Measurements from ENCODE around the gene LCN9.
"Not testable (repeated sequence)": the region's sequence is repeated elsewhere in the genome, so short reads cannot be mapped to it uniquely, and the experiment has no call there.

The LCN9 gene

GRCh38 chr9:135671591-135672041, 8.5 kb downstream of the LCN9 start:
- no peak for DNase-seq (ENCODE audit: low read depth in 3 of 3)

GRCh38 chr9:135672786-135673185, 9.7 kb downstream of the LCN9 start:
- DNase-seq (ENCODE audit: low read depth in 3 of 3), result not testable (repeated sequence)

DNA sequence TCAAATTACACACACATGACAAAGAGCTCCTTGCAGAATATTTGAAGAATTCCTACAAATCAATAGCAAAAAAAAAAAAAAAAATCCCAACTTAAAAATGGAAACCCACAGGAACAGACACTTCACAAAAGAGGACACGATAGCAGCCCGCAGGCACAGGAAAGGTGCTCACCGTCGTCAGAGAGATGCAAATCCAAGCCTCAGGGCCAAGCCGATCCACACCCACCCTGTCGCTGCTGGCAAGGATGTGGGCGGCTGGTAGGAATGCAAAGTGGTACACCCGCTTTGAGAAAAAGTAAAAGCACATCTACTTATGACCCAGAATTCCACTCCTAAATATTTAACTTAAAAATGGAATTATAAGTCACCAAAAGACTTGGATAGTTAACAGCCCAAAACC, 10.8 kb downstream of the LCN9 start:
- DNase-seq (ENCODE audit: low read depth in 3 of 3), result no peak

DNA sequence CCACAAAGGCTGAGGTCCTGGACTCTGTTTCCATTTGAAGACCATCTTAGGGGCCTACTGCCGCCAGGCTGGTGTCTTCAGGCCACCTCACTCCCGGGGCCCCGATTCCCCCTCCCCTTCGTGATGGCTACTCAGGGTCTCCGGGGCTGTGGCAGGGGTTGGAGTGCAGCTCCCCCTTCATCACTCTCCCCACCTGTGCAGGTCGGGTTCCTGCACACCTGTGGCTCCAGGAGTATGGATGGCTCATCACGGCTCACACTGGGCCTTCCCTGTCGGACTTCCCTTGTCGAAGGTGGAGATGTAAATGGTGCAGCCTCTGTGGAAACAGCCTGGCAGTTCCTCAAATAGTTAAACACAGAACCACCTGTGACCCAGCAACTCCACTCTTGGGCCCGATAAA, 11.9 kb downstream of the LCN9 start:
- DNase-seq (ENCODE audit: low read depth in 3 of 3), result no peak

DNA sequence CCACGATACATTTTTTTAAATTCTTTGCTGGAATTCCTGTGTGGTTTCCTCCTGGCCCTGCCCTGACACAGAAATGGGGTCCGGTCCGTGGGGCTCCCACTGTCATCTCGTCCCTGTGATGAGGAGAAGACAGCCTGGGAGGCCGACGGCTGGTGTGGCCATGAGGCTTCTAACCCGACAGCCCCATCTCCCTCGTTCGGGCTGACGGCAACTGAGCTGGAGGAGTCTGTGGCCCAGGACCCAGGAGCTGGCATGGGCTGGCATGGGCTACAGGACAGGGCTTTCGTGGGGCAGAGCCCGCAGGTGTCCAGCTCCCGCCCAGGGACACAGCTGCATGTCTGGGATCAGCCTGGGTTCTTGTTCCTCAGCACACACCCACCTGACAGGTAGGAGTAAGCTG, 13.8 kb downstream of the LCN9 start:
- no peak for DNase-seq (ENCODE audit: low read depth in 3 of 3)

DNA sequence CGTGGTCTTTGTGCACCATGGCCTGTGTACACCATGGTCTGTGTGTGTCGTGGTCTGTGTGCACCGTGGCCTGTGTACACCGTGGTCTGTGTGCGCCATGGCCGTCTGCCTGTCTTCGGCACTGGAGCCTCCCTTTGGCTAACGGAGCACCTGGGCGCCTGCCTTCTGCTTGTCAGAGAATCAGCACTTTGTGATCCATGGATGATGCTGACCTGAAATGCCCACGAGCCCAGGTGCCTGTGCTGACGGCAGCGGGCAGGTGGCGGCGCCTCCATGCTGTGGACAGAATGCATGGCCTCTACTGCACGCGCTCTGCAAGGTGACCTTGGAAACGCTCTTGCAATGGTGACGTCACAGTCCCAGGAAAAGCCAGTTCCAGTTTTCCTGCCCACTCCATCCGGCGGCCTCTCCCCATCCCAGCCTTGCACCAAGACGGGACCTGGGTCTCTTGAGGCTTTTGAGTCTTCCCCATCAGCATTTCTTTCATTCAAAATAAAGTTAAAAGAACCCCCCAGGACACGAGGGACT, 14.6 kb downstream of the LCN9 start:
- no peak for DNase-seq (ENCODE audit: low read depth in 3 of 3)

- DNase-seq (ENCODE audit: low read depth in 3 of 3), result no peak
Measured at GRCh38 chr9:135678236-135679017, 15.3 kb downstream of the LCN9 start.

- DNase-seq (ENCODE audit: low read depth in 3 of 3), result no peak
Measured at GRCh38 chr9:135680056-135680455, 16.9 kb downstream of the LCN9 start.

DNA sequence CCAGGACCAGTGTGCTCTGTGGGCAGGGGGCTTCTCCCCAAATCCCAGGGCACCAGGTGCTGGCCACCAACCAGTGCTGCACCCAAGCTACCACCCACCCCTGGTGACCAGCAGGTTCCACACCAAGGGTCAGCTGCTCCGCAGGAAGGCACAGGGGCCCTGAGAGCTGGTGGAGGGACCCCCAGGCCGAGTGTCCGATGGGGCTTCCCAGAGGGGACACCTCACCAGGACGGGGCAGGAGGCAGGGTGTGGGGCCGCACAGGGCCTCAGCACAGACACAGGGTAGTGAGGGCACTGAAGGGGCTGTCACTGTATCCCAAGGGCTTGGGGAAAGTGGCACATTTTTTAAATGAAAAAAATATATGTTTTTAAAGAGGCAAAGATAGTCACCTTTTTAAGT, 18.1 kb downstream of the LCN9 start:
- DNase-seq (ENCODE audit: low read depth in 3 of 3), result no peak

GRCh38 chr9:135683401-135684034, 20.4 kb downstream of the LCN9 start:
- no peak for DNase-seq (ENCODE audit: low read depth in 3 of 3)

DNA sequence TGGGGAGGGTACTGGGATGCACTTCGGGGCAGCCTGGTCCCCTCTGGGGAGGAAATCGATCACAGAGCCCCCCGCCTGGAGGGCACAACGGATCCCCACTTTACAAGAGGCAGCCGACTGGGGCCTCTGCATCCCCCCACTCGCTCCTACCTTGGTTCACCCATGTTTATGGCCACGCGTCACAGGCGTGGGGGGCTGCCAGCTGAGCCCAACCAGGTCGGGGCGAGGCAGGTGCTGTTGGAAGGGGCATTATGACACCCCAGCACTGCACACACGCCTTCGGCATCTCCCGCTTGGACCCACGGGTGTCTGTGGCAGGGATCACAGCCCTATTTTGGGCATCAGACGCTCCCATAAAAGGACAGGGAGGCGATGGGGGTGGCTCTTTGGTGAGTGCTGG, 21.6 kb downstream of the LCN9 start:
- DNase-seq (ENCODE audit: low read depth in 3 of 3), result no peak

DNA sequence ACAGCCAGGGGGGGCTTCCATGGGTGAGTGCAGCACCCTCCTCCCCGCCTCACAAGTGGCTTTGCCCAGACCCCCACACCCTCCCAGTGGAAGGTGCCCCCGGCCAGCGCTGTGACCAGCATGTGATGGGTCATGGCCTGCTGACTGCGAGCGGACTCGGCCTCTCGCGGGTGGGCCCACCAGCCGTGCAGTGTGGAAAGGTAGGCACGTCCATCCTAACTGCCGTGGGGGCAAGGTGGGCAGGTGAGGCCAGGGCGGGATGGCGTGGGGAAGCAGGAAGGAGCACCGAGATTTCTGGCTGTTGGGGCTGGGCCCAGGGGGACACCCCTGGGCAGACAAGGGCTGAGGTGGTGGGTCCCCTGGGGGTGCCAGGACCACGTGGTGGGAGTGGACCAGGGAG, 24.1 kb downstream of the LCN9 start:
- DNase-seq (ENCODE audit: low read depth in 3 of 3), result no peak

DNA sequence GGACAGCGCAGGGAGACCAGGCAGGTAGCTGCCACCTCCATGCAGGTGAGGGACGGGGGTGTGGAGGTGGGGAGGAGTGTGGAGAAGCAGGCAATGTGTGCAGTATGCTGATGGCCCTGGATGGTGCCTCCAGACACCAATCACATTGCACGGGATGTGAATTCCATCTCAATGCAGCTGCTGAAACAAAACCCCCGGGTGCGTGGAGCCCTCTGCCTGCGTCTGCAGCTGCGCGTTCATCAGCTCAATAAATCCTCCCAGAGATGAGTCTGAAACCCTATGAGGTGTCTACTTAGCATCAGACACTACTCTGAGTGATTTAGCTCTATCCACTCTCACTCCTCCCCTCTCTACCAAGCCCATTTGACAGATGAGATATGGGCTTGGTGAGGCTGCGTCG, 25.9 kb downstream of the LCN9 start:
- DNase-seq (ENCODE audit: low read depth in 3 of 3), result no peak

DNA sequence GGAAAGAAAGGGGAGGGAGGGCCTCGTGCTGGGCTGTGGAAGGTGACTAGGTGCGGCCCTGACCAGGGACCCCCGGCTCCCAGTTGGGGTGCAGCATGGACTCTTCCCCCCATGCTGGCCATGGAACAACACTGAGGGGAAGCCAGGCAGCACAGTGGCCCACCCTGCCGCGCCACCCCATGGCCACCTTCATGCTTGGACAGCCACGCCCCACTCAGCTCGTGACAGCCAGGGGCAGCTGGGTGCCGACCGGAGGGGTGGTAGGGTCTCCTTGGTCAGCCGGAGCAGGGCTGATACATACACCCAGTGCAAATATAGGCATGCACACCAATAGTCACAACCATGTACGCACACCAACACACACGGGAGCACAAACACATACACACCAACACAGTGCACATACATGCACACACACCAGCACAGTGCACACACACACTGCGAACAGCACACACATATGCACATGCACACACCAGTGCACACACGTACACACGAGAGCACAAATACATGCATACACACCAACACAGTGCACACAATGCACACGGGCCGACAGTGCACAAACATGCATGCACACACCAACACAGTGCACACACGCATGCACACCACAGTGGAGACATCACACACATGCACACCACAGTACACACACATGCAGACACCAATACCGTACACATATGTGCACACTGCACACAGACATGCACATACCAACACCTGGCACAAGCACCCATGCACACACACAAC, 27.9 kb downstream of the LCN9 start:
- no peak for DNase-seq (ENCODE audit: low read depth in 3 of 3)

GRCh38 chr9:135692410-135692809, 29.3 kb downstream of the LCN9 start:
- DNase-seq (ENCODE audit: low read depth in 3 of 3), result no peak

- DNase-seq (ENCODE audit: low read depth in 3 of 3), result no peak
Measured at GRCh38 chr9:135693265-135693664, 30.2 kb downstream of the LCN9 start.

GRCh38 chr9:135693771-135694170, 30.7 kb downstream of the LCN9 start:
- no peak for DNase-seq (ENCODE audit: low read depth in 3 of 3)

- no peak for DNase-seq (ENCODE audit: low read depth in 3 of 3)
Measured at GRCh38 chr9:135694414-135694813, 31.3 kb downstream of the LCN9 start.

DNA sequence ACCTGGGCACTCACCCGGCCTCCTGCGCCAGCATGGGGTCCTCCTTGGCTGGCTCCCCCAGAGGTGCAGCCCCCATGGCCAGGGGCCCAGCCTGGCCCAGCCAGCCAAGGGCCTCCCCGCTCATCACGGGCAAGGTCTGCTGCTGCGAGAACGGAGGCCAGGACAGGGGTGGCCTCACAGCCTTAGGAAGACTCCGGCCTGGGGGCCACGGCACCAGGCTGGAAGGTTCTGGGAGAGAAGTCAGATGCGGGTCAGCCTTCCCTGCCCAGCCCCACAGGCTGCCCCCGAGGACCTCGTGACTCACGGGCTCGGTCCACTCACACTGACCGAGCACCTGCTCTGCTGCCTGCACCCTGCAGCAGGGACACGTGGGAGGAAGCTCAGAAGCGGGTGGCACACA, 31.9 kb downstream of the LCN9 start:
- no peak for DNase-seq (ENCODE audit: low read depth in 3 of 3)

- DNase-seq (ENCODE audit: low read depth in 3 of 3), result no peak
Measured at GRCh38 chr9:135695642-135696041, 32.5 kb downstream of the LCN9 start.

DNA sequence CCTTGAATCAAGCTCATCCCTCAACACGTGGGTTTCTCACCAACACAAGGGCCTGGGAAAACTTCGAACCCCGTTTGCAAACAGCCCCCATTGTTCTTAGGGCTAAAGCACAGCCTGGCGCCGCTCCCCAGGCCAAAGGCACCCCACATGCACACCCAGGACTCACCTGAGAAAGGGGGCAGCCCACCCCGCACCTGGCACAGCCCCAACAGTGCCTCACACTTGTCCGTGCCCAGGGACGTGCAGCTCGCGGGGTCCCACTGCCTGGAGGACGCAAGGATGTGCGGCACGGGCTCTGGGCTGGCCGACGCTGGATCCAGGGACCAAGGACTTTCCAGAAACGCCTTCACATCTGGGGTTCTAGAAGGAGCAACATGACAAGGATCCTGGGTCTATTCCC, 33.3 kb downstream of the LCN9 start:
- no peak for DNase-seq (ENCODE audit: low read depth in 3 of 3)

DNA sequence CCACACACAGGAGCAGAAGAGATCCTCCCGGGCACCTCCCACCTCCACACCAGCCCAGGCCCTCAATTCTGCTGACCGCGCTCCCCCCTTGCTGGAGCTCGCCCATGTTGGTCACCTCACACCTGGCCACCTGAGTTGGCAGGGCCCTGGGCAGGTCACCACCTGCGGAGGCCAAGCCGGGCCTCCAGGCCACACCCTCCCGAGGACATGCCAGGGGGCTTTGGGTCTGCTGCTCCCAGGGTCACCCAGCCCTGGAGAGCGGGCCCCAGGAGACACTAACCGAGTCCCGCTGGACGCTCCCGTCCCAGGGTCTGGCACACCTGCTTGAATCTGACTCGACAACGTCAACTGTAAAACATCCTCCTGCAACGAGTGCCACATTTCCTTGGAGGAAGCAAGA, 34.1 kb downstream of the LCN9 start:
- no peak for DNase-seq (ENCODE audit: low read depth in 3 of 3)

DNA sequence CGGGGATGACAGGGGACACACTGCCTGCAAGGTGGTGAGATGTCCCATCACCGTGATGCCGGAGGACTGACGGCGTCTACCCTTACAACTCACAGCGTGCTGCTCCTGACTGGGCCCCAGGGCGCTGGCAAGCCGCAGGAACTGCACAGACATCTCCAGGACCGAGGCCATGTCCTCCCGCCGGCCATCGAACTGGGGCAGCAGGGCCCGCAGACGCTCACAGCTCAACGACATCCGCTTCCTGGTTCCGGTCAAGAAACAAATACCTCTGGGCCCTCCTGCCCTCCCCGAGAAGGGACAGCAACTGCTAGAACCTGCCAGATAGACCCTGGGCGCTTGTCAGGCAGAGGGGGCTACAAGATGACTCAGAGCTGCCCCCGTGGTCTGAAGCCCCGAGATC, 35.1 kb downstream of the LCN9 start:
- no peak for DNase-seq (ENCODE audit: low read depth in 3 of 3)
